ENCODE measurements around the gene KRT15.

GRCh38 chr17:41480136-41480535 is 38.6 kb downstream of the KRT15 start:
- no peak for TF ChIP-seq CTCF (IDR thresholded peaks at IDR 0.05)
- no peak for TF ChIP-seq POLR2A (IDR thresholded peaks at IDR 0.05)
- TF ChIP-seq EP300 (IDR thresholded peaks at IDR 0.05) = no peak

All from tibial nerve (tissue), 4 donors.